Measurements from ENCODE around the gene CDK5R2. TPM values are rescaled to one million over a fixed set of nuclear protein-coding genes. Genes with fewer than 3 reads are reported as not detected.

CDK5R2 gene
- total RNA-seq, 6 donors from 2014 or later: not detected

GRCh38 chr2:218986148-218986761, 26.8 kb downstream of the CDK5R2 start:
- Histone ChIP-seq H3K9me3 (no peaks in the 10 kb centered on the region), H3K4me1 (peaks cover 29 to 37% (median 32%) of the 10 kb centered on the region in 4 donors), H3K27ac (no peak overlapping the region), H3K36me3 (no peaks in the 10 kb centered on the region), H3K4me3 (no peak overlapping the region), H3K27me3 (peaks cover 3 to 86% (median 60%) of the 10 kb centered on the region in 4 donors)
- TF ChIP-seq CTCF (IDR thresholded peaks at IDR 0.05) (no peak), POLR2A (IDR thresholded peaks at IDR 0.05) (no peak), EP300 (IDR thresholded peaks at IDR 0.05) (no peak), POLR2AphosphoS5 (IDR thresholded peaks at IDR 0.05) (no peak)
- DNase-seq (no peak), ATAC-seq (ENCODE audit: low FRiP score in 2 of 2) (no peak)
- 44% methylated on average over 3 to 4 of the region's 4 CpGs for WGBS, 2 donors

GRCh38 chr2:218988164-218988563, 28.7 kb downstream of the CDK5R2 start:
- Histone ChIP-seq H3K4me1 (peaks cover 22 to 36% (median 26%) of the 10 kb centered on the region in 4 donors), H3K27me3 (peaks cover 3 to 84% (median 53%) of the 10 kb centered on the region in 4 donors), H3K27ac (no peak overlapping the region), H3K9me3 (no peaks in the 10 kb centered on the region), H3K36me3 (no peaks in the 10 kb centered on the region), H3K4me3 (no peak overlapping the region)
- DNase-seq (no peak), ATAC-seq (ENCODE audit: low FRiP score in 2 of 2) (no peak)
- 61 to 69% methylated on average over 3 of the region's 3 CpGs for WGBS, 2 donors
- TF ChIP-seq POLR2AphosphoS5 (IDR thresholded peaks at IDR 0.05) (no peak), EP300 (IDR thresholded peaks at IDR 0.05) (no peak), CTCF (IDR thresholded peaks at IDR 0.05) (no peak), POLR2A (IDR thresholded peaks at IDR 0.05) (no peak)

DNA sequence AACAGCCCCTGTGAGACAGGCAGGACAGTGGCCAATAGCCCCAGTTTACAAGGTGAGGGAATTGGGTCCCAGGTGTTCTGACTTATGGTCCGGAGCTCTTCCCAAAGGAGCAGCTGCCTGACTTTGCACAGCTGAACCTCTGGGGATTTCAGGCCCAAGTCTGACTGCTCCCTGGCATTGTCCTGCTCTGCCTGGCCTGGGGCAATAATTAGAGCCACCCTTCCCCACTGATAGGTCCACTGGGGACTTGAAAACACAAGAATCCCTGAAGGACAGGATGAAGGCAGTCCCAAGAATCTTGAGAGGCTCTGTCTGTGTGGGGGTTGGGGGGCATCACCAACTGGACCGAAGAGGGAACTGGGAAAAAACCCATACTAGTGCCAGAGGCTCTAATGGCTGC, 29.2 kb downstream of the CDK5R2 start:
- H3K27me3 ChIP-seq: peaks cover 0 to 84% (median 53%) of the 10 kb centered on the region in 4 donors
- H3K36me3 ChIP-seq: no peaks in the 10 kb centered on the region
- no peak for DNase-seq
- H3K9me3 ChIP-seq: no peaks in the 10 kb centered on the region
- WGBS, 2 donors: 50 to 76% methylated on average over 2 of the region's 2 CpGs
- H3K4me3 ChIP-seq: no peak overlapping the region
- no peak for TF ChIP-seq POLR2A (IDR thresholded peaks at IDR 0.05)
- TF ChIP-seq POLR2AphosphoS5 (IDR thresholded peaks at IDR 0.05): no peak
- TF ChIP-seq CTCF (IDR thresholded peaks at IDR 0.05): no peak
- TF ChIP-seq EP300 (IDR thresholded peaks at IDR 0.05): no peak
- H3K27ac ChIP-seq: no peak overlapping the region
- ATAC-seq (ENCODE audit: low FRiP score in 2 of 2): no peak
- H3K4me1 ChIP-seq: peaks cover 27 to 40% (median 31%) of the 10 kb centered on the region in 4 donors

GRCh38 chr2:218990052-218990451, 30.6 kb downstream of the CDK5R2 start:
- Histone ChIP-seq H3K9me3 (no peaks in the 10 kb centered on the region), H3K27ac (no peak overlapping the region), H3K4me3 (no peak overlapping the region), H3K36me3 (no peaks in the 10 kb centered on the region), H3K27me3 (peaks cover 0 to 84% (median 49%) of the 10 kb centered on the region in 4 donors), H3K4me1 (peaks cover 20 to 32% (median 22%) of the 10 kb centered on the region in 4 donors)
- TF ChIP-seq EP300 (IDR thresholded peaks at IDR 0.05) (no peak), POLR2A (IDR thresholded peaks at IDR 0.05) (no peak), POLR2AphosphoS5 (IDR thresholded peaks at IDR 0.05) (no peak), CTCF (IDR thresholded peaks at IDR 0.05) (no peak)
- 11 to 13% methylated on average over 3 to 9 of the region's 9 CpGs for WGBS, 2 donors
- DNase-seq: no peak
- ATAC-seq (ENCODE audit: low FRiP score in 2 of 2): no peak

- no peak overlapping the region for H3K27ac ChIP-seq
- H3K36me3 ChIP-seq: no peaks in the 10 kb centered on the region
- peaks cover 15 to 29% (median 17%) of the 10 kb centered on the region in 4 donors for H3K4me1 ChIP-seq
- TF ChIP-seq POLR2A (IDR thresholded peaks at IDR 0.05) (no peak), CTCF (IDR thresholded peaks at IDR 0.05) (no peak), POLR2AphosphoS5 (IDR thresholded peaks at IDR 0.05) (no peak), EP300 (IDR thresholded peaks at IDR 0.05) (no peak)
- 6 to 15% methylated on average over 5 to 6 of the region's 6 CpGs for WGBS, 2 donors
- H3K9me3 ChIP-seq: no peaks in the 10 kb centered on the region
- no peak for ATAC-seq (ENCODE audit: low FRiP score in 2 of 2)
- H3K27me3 ChIP-seq: peaks cover 0 to 82% (median 47%) of the 10 kb centered on the region in 4 donors
- H3K4me3 ChIP-seq: no peak overlapping the region
- DNase-seq: no peak
Observed at GRCh38 chr2:218990612-218991011, 31.1 kb downstream of the CDK5R2 start.

Data from upper lobe of left lung (tissue), 6 donors.